Thyroid gland (tissue), 4 donors: ENCODE data around the gene PCARE. TPM values are rescaled to one million over a fixed set of nuclear protein-coding genes. Genes with fewer than 3 reads are reported as not detected.

Source experiments
- DNase-seq, 2 donors: peaks; one replicate each; pipeline ENCODE4 v3.0.0-alpha.2; 2019
- H3K27ac ChIP-seq, 3 donors: fragments of 200-600 bp; sonication (generic); 1 replicate in 2 of 3; 2 replicates in 1 of 3; pipeline ENCODE4 v1.5.1; 2016 to 2019; ENCODE audit warnings: mild to moderate bottlenecking in 1 of 3, moderate library complexity in 1 of 3
- H3K27me3 ChIP-seq: fragments of 200-600 bp; sonication (generic); one replicate; pipeline ENCODE4 v1.5.1; 2019
- H3K36me3 ChIP-seq, 2 donors: fragments of 200-600 bp; sonication (generic); one replicate each; pipeline ENCODE4 v1.5.1; 2016 to 2019
- H3K4me1 ChIP-seq, 2 donors: fragments of 200-600 bp; sonication (generic); one replicate each; pipeline ENCODE4 v1.5.1; 2017 to 2019
- H3K4me3 ChIP-seq, 3 donors: fragments of 200-600 bp; sonication (generic); replicated peaks in 1 of 3; 1 replicate in 2 of 3; 2 replicates in 1 of 3; pipeline ENCODE4 v1.5.1; 2016; ENCODE audit warnings: mild to moderate bottlenecking in 1 of 3
- H3K9me3 ChIP-seq: fragments of 200-600 bp; sonication (generic); one replicate; pipeline ENCODE4 v1.5.1; 2017
- POLR2A ChIP-seq, 2 donors: fragments of 450-650 bp; IDR thresholded peaks; one replicate each; pipeline ENCODE4 v1.6.1; 2017; ENCODE audit warnings: antibody characterized with exemption in 2 of 2, mild to moderate bottlenecking in 2 of 2, moderate library complexity in 1 of 2
- WGBS, 2 donors: methylation state at CpG; one replicate each; pipeline ENCODE4 v1.1.5; 2017; 5-methylcytosine and 5-hydroxymethylcytosine counted together
- intact Hi-C: fragments of 100-400 bp; cut with DNase I; formaldehyde crosslinking; loops from one replicate; pipeline ENCODE4 v1.15.1; 2023
- total RNA-seq, 4 donors: library from RNA; depleted of rRNA; stranded (reverse); fragments of >200 nt; gene quantifications; one replicate each; pipeline ENCODE4 v1.2.3, GENCODE V29; 2016
- TF ChIP-seq, protein P1 (sequence below), 6 experiments: fragments of 200-600 bp in 3 of 6; fragments of 450-650 bp in 3 of 6; sonication (generic) in 3 of 6; IDR thresholded peaks; one replicate each; pipeline ENCODE4 v1.5.1; 2016 to 2019; ENCODE audit warnings: antibody characterized with exemption in 6 of 6, mild to moderate bottlenecking in 2 of 6, inconsistent platforms in 1 of 6, moderate library complexity in 1 of 6

PCARE gene
- total RNA-seq, 4 donors from 2014 or later: 0.11 TPM; not detected in 3

DNA sequence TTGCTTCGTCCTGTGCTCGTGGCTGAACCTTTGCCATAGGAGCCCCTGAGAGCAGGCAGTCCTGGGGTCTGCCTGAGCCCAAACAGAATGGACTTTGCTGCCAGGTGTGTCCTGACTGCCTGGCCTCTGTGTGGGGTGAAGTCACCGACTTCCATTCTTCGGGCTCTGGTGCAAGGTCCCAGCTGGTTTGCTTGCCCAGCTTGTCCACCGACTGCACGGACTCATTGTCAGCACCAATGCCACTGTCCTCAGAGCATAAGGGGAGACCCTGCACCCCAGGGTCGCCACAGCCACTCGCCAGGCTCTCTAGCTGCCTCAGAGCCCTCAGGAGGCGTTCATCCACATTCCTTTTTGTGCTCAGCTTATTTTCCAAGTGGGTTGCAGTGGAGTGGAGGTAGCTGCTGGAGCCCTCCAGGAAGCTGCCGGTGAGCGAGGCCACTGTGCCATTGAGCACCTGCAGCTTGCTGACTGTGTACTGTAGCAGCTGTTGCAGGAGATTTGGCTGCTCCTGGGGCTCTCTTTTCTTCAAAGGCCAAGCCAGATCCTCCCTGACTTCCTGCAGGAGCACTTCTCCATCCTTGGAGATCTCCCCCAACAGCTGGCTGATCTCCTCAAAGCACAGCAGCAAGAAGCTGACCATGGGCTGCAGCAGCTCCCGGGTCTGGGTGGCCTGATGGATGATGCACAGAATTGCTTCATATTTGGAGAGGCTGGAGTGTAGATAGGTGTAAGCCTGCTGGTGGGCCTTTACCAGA is 1.2 kb downstream of the PCARE start:
- TF ChIP-seq, protein P1, sequence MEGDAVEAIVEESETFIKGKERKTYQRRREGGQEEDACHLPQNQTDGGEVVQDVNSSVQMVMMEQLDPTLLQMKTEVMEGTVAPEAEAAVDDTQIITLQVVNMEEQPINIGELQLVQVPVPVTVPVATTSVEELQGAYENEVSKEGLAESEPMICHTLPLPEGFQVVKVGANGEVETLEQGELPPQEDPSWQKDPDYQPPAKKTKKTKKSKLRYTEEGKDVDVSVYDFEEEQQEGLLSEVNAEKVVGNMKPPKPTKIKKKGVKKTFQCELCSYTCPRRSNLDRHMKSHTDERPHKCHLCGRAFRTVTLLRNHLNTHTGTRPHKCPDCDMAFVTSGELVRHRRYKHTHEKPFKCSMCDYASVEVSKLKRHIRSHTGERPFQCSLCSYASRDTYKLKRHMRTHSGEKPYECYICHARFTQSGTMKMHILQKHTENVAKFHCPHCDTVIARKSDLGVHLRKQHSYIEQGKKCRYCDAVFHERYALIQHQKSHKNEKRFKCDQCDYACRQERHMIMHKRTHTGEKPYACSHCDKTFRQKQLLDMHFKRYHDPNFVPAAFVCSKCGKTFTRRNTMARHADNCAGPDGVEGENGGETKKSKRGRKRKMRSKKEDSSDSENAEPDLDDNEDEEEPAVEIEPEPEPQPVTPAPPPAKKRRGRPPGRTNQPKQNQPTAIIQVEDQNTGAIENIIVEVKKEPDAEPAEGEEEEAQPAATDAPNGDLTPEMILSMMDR (IDR thresholded peaks at IDR 0.05): no peak
- TF ChIP-seq POLR2A (IDR thresholded peaks at IDR 0.05): no peak

DNA sequence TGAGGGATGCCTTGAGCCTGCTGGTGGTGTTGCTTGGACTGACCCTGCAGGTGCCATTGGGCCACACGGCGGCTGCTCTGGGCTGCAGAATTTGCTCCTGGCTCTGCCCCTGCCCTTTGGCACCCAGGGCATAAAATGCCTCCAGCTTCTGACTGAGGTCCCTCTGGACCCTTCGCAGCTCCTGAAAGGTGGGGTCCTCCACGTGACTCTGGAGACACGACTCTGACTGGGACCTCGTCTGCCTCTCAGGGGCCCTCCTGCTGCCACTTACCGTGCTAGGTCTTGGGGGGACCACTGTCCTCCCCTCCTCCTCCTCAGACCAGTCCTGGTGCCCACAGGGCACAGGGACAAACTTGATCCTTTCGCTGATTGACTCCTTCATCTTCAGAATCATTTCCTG is 2.1 kb downstream of the PCARE start:
- WGBS, 2 donors: 92 to 100% methylated on average over 6 to 8 of the region's 8 CpGs
- TF ChIP-seq POLR2A (IDR thresholded peaks at IDR 0.05): no peak
- TF ChIP-seq, protein P1 (IDR thresholded peaks at IDR 0.05): no peak
- Histone ChIP-seq H3K27ac (no peak overlapping the region), H3K4me3 (no peak overlapping the region), H3K36me3 (no peaks in the 10 kb centered on the region), H3K27me3 (no peaks in the 10 kb centered on the region), H3K9me3 (no peaks in the 10 kb centered on the region), H3K4me1 (no peaks in the 10 kb centered on the region)
- no peak for DNase-seq
- intact Hi-C loops: no loop called here

More for the DNA sequence above, 1.2 kb downstream of the PCARE start:
- Histone ChIP-seq H3K27ac (no peak overlapping the region), H3K27me3 (no peaks in the 10 kb centered on the region), H3K36me3 (no peaks in the 10 kb centered on the region), H3K9me3 (no peaks in the 10 kb centered on the region), H3K4me1 (no peaks in the 10 kb centered on the region), H3K4me3 (no peak overlapping the region)
- DNase-seq: peak; percentile 43 to 55
- WGBS, 2 donors: 57 to 62% methylated on average over 9 of the region's 12 CpGs
- intact Hi-C loops: no loop called here

DNA sequence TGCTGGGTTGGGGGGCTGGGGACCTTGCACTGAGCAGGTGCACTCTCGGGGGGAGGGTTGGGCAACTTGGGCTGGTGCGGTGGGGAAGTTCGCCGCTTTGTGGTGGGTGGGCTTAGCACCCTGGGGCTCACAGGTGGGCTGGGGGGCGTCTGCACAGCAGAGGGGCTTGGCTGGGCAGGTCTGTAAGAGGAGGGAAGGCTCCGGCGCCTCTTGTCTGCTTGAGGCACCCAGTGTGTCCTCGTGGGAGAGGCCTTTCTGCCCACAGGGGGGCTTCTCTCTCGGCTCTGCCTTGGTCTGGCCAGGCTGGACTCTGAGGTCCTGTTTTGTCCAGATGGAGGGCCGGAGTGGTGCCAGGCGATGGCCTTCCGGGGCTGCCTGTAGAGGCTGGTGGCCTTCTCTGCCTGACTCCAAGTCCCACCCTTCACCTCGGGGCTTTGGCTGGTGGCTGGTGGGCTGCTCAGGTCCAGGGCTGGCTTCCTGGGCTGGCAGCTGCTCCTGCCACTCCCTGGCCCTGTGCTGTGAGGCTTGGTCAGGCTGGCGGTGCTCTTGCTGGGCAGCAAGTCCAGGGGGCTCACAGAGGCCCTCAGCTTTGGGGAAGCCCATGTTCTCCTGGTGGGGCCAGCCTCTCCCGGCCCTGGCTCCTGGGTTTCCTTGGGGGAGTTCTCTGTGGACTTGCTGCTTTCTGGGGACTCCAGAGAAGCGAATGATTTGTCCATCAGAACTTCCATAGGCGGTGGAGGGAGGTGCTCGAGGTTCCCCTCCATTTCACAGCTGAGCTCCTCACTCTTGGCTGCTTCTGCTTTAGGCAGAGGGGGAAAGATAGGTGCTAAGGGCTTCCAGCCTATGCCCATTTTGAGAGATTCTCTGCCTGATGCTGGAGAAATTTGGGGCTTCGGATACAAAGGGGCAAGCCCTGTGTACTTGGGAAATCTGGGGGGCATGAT is 3.0 kb downstream of the PCARE start:
- TF ChIP-seq POLR2A (IDR thresholded peaks at IDR 0.05): no peak
- TF ChIP-seq, protein P1 (IDR thresholded peaks at IDR 0.05): no peak
- H3K4me3 ChIP-seq: no peak overlapping the region
- WGBS, 2 donors: 92 to 94% methylated on average over 13 to 16 of the region's 19 CpGs
- intact Hi-C loops: no loop called here
- H3K9me3 ChIP-seq: no peaks in the 10 kb centered on the region
- H3K36me3 ChIP-seq: no peaks in the 10 kb centered on the region
- peaks cover 0 to 6% of the 10 kb centered on the region in 2 donors for H3K4me1 ChIP-seq
- no peak for DNase-seq
- no peak overlapping the region for H3K27ac ChIP-seq
- no peaks in the 10 kb centered on the region for H3K27me3 ChIP-seq

DNA sequence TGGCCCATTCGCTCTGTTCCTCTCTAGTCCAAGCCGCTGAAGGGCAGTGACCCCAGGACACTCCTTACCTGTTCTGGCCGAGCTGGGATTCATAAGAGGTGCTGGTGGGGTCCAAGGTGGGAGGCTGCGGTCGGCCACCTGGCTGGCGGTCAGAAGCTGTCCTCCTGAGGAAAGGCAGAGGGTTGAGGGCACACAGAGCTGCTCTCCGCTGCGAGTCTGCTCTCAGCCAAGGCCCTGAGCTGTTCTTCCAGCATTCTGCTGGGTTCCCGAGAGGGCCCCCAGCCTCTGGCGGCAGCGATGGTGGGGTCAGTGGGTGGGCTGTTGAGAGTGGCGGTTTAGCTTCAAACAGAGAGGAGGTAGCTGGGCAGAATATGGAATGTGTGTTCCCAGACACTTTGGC is 3.8 kb downstream of the PCARE start:
- H3K9me3 ChIP-seq: no peaks in the 10 kb centered on the region
- H3K27ac ChIP-seq: no peak overlapping the region
- H3K4me3 ChIP-seq: no peak overlapping the region
- H3K27me3 ChIP-seq: no peaks in the 10 kb centered on the region
- peaks cover 3 to 12% of the 10 kb centered on the region in 2 donors for H3K4me1 ChIP-seq
- DNase-seq: no peak
- 84 to 92% methylated on average over 7 to 12 of the region's 12 CpGs for WGBS, 2 donors
- no peaks in the 10 kb centered on the region for H3K36me3 ChIP-seq
- intact Hi-C loops: no loop called here
- no peak for TF ChIP-seq POLR2A (IDR thresholded peaks at IDR 0.05)
- TF ChIP-seq, protein P1 (IDR thresholded peaks at IDR 0.05): no peak
